GM12891 (cell line): ENCODE data around the gene BAHCC1.
"Not testable (repeated sequence)": the region's sequence is repeated elsewhere in the genome, so short reads cannot be mapped to it uniquely, and the experiment has no call there.

Source experiments
- PAX5 ChIP-seq: IDR thresholded peaks from 2 replicates; pipeline ENCODE4 v1.6.1; 2011; ENCODE audit warnings: low read length, moderate library complexity, mild to moderate bottlenecking; ENCODE audit not compliant: insufficient read depth, severe bottlenecking
- POLR2A ChIP-seq: IDR thresholded peaks from 2 replicates; pipeline ENCODE4 v1.6.1; 2011; ENCODE audit warnings: low read depth, low read length, control low read depth
- POLR2AphosphoS5 ChIP-seq: IDR thresholded peaks from 2 replicates; pipeline ENCODE4 v1.6.1; 2011; ENCODE audit warnings: low read depth, low read length, control low read depth
- SPI1 ChIP-seq: IDR thresholded peaks from 2 replicates; pipeline ENCODE4 v1.6.1; 2011; ENCODE audit warnings: low read depth, low read length, control low read depth
- TAF1 ChIP-seq: IDR thresholded peaks from 2 replicates; pipeline ENCODE4 v1.6.1; 2011; ENCODE audit warnings: low read depth, low read length, control low read depth

DNA sequence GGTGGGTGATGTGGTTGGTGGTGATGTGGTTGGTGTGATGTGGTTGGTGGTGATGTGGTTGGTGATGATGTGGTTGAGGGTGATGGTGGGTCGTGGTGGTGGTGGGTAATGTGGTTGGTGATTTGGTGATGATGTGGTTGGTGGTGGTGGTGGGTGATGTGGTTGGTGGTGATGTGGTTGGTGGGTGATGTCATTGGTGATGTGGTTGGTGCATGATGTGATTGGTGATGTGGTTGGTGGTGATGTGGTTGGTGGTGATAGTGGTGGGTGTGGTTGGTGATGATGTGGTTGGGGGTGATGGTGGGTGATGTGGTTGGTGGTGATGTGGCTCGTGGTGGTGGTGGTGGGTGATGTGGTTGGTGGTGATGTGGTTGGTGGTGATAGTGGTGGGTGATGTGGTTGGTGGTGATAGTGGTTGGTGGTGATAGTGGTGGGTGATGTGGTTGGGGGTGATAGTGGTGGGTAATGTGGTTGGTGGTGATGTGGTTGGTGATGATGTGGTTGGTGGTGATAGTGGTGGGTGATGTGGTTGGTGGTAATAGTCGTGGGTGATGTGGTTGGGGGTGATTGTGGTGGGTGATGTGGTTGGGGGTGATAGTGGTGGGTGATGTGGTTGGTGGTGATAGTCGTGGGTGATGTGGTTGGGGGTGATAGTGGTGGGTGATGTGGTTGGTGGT, 30.6 kb downstream of the BAHCC1 start:
- TF ChIP-seq TAF1, POLR2A, POLR2AphosphoS5, PAX5, SPI1: not testable (repeated sequence)
